T-helper 1 cell treated with Interleukin-12 subunit alpha and Interleukin-12 subunit beta and Interleukin-4 antibody, amounts not matched to agents 30 ng/mL and 1 ng/mL, for 36 hours (primary cell): Measurements from ENCODE around the gene ANKS1A. TPM values are rescaled to one million over a fixed set of nuclear protein-coding genes. Genes with fewer than 3 reads are reported as not detected.

Experiments
- intact Hi-C: fragments of 100-400 bp; cut with micrococcal nuclease; formaldehyde crosslinking; loops from one replicate; pipeline ENCODE4 v1.15.1; 2024
- total RNA-seq: library from RNA; stranded (reverse); gene quantifications from 2 replicates; pipeline ENCODE4 v1.2.3, GENCODE V29; 2022

The ANKS1A gene
- total RNA-seq, 1 donor from 2014 or later = 9.4 TPM

GRCh38 chr6:35049900-35050756 is 161.1 kb downstream of the ANKS1A start:
- intact Hi-C loops = loop anchor here (5.0 kb wide), 1 partner anchor 63 kb away; no protein-coding TSS in a partner anchor

- intact Hi-C loops = no loop called here
Measured at GRCh38 chr6:35050757-35051330, 161.8 kb downstream of the ANKS1A start.

- intact Hi-C loops = no loop called here
Measured at GRCh38 chr6:35051396-35051795, 162.3 kb downstream of the ANKS1A start.

GRCh38 chr6:35051997-35052583 is 163.0 kb downstream of the ANKS1A start:
- intact Hi-C loops = no loop called here

GRCh38 chr6:35052694-35053565 is 163.9 kb downstream of the ANKS1A start:
- intact Hi-C loops = no loop called here

GRCh38 chr6:35053701-35054100 is 164.6 kb downstream of the ANKS1A start:
- intact Hi-C loops = no loop called here

GRCh38 chr6:35054106-35054742 is 165.2 kb downstream of the ANKS1A start:
- intact Hi-C loops = no loop called here

- intact Hi-C loops = no loop called here
Measured at GRCh38 chr6:35054743-35055130, 165.7 kb downstream of the ANKS1A start.

GRCh38 chr6:35055891-35056290 is 166.8 kb downstream of the ANKS1A start:
- intact Hi-C loops = no loop called here

GRCh38 chr6:35056952-35057351 is 167.9 kb downstream of the ANKS1A start:
- intact Hi-C loops = no loop called here

GRCh38 chr6:35057449-35058357 is 168.6 kb downstream of the ANKS1A start:
- intact Hi-C loops = no loop called here

GRCh38 chr6:35058358-35058675 is 169.3 kb downstream of the ANKS1A start:
- intact Hi-C loops = no loop called here

GRCh38 chr6:35058865-35059522 is 169.9 kb downstream of the ANKS1A start:
- intact Hi-C loops = no loop called here

GRCh38 chr6:35059596-35060345 is 170.7 kb downstream of the ANKS1A start:
- intact Hi-C loops = no loop called here

GRCh38 chr6:35061102-35061615 is 172.1 kb downstream of the ANKS1A start:
- intact Hi-C loops = no loop called here

GRCh38 chr6:35061651-35062410 is 172.8 kb downstream of the ANKS1A start:
- intact Hi-C loops = no loop called here

GRCh38 chr6:35062676-35063574 is 173.9 kb downstream of the ANKS1A start:
- intact Hi-C loops = no loop called here
